OCI-LY3 (cell line): Measurements from ENCODE around the gene NCLN.

Source experiments
- H2AFZ ChIP-seq: fragments of 200-600, 300-600 bp; shearing (Covaris generic); 2 replicates; pipeline ENCODE4 v1.6.0; 2014; ENCODE audit warnings: antibody characterized with exemption, low read depth, low read length
- H3K27ac ChIP-seq: fragments of 200-600, 300-600 bp; sonication (generic); 2 replicates; pipeline ENCODE4 v1.5.1; 2014; ENCODE audit warnings: mild to moderate bottlenecking, low read length, moderate library complexity, mixed read lengths
- H3K27me3 ChIP-seq: fragments of 200-600, 300-600 bp; sonication (generic); 2 replicates; pipeline ENCODE4 v1.6.1; 2014; ENCODE audit warnings: low read depth, low read length, mixed read lengths
- H3K36me3 ChIP-seq: fragments of 200-600, 300-600 bp; sonication (generic); replicated peaks from 2 replicates; pipeline ENCODE3; 2014; ENCODE audit warnings: low read depth, low read length, mixed read lengths
- H3K4me1 ChIP-seq: fragments of 300-600, 200-600 bp; sonication (generic); 2 replicates; pipeline ENCODE4 v1.6.1; 2014; ENCODE audit warnings: low read length, mixed read lengths
- H3K4me2 ChIP-seq: fragments of 200-600, 300-600 bp; sonication (generic); 2 replicates; pipeline ENCODE4 v1.6.1; 2014; ENCODE audit warnings: low read length, mixed read lengths
- H3K4me3 ChIP-seq: fragments of 300-600, 200-600 bp; sonication (generic); 2 replicates; pipeline ENCODE4 v1.5.1; 2014; ENCODE audit warnings: antibody characterized with exemption, mild to moderate bottlenecking, low read length, moderate library complexity
- H3K79me2 ChIP-seq: fragments of 300-600, 200-600 bp; shearing (Covaris generic); 2 replicates; pipeline ENCODE4 v1.6.1; 2014; ENCODE audit warnings: mild to moderate bottlenecking, low read length, mixed read lengths
- H3K9ac ChIP-seq: fragments of 300-600, 200-600 bp; shearing (Covaris generic); 2 replicates; pipeline ENCODE4 v1.6.0; 2014; ENCODE audit warnings: mild to moderate bottlenecking, low read length, moderate library complexity
- H3K9me3 ChIP-seq: fragments of 200-600, 300-600 bp; shearing (Covaris generic); 2 replicates; pipeline ENCODE4 v1.6.1; 2014; ENCODE audit warnings: low read length, mixed read lengths; ENCODE audit not compliant: insufficient read depth
- H4K20me1 ChIP-seq: fragments of 200-600, 300-600 bp; sonication (generic); 2 replicates; pipeline ENCODE4 v1.6.1; 2016; ENCODE audit warnings: low read length, mixed read lengths; ENCODE audit not compliant: insufficient read depth
- EZH2phosphoT487 ChIP-seq: fragments of 200-600 bp; shearing (Covaris generic); IDR thresholded peaks from 2 replicates; pipeline ENCODE4 v1.6.1; 2018; ENCODE audit warnings: antibody characterized with exemption, mixed run types, low read depth
- TF ChIP-seq, protein P1 (sequence below): fragments of 200-600, 300-600 bp; sonication (generic); IDR thresholded peaks from 2 replicates; pipeline ENCODE4 v1.5.1; 2014; ENCODE audit warnings: antibody characterized with exemption, low read length, low read depth

NCLN gene

DNA sequence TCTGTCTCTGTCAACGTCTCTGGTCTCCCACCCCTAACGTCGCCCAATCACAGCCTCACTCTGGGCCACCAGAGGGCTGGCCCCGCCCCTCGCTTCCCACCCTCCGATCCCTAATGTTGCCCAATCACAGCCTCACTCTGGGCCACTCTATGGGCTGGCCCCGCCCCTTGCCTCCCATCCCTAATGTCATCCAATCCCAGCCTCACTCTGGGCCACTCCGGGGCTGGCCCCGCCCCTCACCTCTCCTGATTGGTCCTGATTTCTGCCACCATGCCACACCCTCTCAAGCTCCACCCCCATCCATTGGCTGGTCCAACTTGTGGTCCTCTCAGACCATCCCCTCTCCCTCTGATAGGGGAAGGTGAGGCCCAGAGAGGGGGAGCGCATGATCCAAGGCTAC lies 63.7 kb downstream of the NCLN start:
- H3K27ac ChIP-seq, result no peak overlapping the region
- H3K27me3 ChIP-seq, result no peaks in the 10 kb centered on the region

DNA sequence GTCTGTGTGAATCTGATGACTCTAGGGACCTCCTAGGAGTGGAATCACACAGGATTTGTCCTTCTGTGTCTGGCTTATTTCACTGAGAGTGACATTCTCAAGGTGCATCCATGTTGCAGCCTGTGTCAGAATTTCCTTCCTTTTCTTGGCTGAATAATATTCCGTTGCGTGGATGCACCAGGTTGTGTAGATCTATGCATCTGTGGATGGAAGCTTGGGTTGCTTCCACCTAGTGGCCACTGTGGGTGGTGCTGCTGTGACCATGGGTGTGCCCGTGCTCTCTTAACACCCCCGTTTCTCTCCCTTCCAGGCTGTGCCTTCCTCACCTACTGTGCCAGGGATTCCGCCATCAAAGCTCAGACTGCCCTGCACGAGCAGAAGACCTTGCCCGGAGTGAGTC lies 64.9 kb downstream of the NCLN start:
- no peaks in the 10 kb centered on the region for H3K79me2 ChIP-seq

More for the DNA sequence above, 63.7 kb downstream of the NCLN start:
- H3K4me1 ChIP-seq, result no peaks in the 10 kb centered on the region
- H3K4me3 ChIP-seq, result no peak overlapping the region
- H3K79me2 ChIP-seq, result no peaks in the 10 kb centered on the region
- H3K36me3 ChIP-seq, result no peaks in the 10 kb centered on the region
- H2AFZ ChIP-seq, result no peak overlapping the region
- no peaks in the 10 kb centered on the region for H3K9me3 ChIP-seq
- no peak overlapping the region for H3K9ac ChIP-seq
- H3K4me2 ChIP-seq, result no peak overlapping the region
- 0 out of 2 replicates have a peak, but pooled peaks cover 3% of the 10 kb centered on the region for H4K20me1 ChIP-seq
- TF ChIP-seq EZH2phosphoT487, result no peak
- TF ChIP-seq, protein P1, sequence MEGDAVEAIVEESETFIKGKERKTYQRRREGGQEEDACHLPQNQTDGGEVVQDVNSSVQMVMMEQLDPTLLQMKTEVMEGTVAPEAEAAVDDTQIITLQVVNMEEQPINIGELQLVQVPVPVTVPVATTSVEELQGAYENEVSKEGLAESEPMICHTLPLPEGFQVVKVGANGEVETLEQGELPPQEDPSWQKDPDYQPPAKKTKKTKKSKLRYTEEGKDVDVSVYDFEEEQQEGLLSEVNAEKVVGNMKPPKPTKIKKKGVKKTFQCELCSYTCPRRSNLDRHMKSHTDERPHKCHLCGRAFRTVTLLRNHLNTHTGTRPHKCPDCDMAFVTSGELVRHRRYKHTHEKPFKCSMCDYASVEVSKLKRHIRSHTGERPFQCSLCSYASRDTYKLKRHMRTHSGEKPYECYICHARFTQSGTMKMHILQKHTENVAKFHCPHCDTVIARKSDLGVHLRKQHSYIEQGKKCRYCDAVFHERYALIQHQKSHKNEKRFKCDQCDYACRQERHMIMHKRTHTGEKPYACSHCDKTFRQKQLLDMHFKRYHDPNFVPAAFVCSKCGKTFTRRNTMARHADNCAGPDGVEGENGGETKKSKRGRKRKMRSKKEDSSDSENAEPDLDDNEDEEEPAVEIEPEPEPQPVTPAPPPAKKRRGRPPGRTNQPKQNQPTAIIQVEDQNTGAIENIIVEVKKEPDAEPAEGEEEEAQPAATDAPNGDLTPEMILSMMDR, result no peak

GRCh38 chr19:3251229-3251628 lies 65.5 kb downstream of the NCLN start:
- Histone ChIP-seq H3K4me2 (no peak overlapping the region), H3K36me3 (no peaks in the 10 kb centered on the region), H3K4me3 (no peak overlapping the region), H3K9me3 (no peaks in the 10 kb centered on the region), H4K20me1 (no peaks in the 10 kb centered on the region), H3K4me1 (no peaks in the 10 kb centered on the region), H2AFZ (no peak overlapping the region), H3K27ac (no peak overlapping the region), H3K27me3 (no peaks in the 10 kb centered on the region), H3K9ac (no peak overlapping the region), H3K79me2 (no peaks in the 10 kb centered on the region)
- TF ChIP-seq, protein P1, result no peak
- no peak for TF ChIP-seq EZH2phosphoT487

More for the DNA sequence above, 64.9 kb downstream of the NCLN start:
- no peak overlapping the region for H3K4me3 ChIP-seq
- H3K9me3 ChIP-seq, result no peaks in the 10 kb centered on the region
- no peaks in the 10 kb centered on the region for H3K27me3 ChIP-seq
- H3K36me3 ChIP-seq, result no peaks in the 10 kb centered on the region
- no peak overlapping the region for H2AFZ ChIP-seq
- no peak overlapping the region for H3K27ac ChIP-seq
- H3K4me1 ChIP-seq, result no peaks in the 10 kb centered on the region
- H3K9ac ChIP-seq, result no peak overlapping the region
- no peak overlapping the region for H3K4me2 ChIP-seq
- H4K20me1 ChIP-seq, result no peaks in the 10 kb centered on the region
- no peak for TF ChIP-seq EZH2phosphoT487
- TF ChIP-seq, protein P1, result peak; percentile 60

GRCh38 chr19:3252650-3253049 lies 66.9 kb downstream of the NCLN start:
- no peaks in the 10 kb centered on the region for H3K36me3 ChIP-seq
- no peak for TF ChIP-seq EZH2phosphoT487
- TF ChIP-seq, protein P1, result no peak
- H3K4me2 ChIP-seq, result no peak overlapping the region
- no peak overlapping the region for H2AFZ ChIP-seq
- no peak overlapping the region for H3K9ac ChIP-seq
- H3K27me3 ChIP-seq, result no peaks in the 10 kb centered on the region
- no peaks in the 10 kb centered on the region for H3K4me1 ChIP-seq
- no peaks in the 10 kb centered on the region for H3K79me2 ChIP-seq
- no peak overlapping the region for H3K27ac ChIP-seq
- no peak overlapping the region for H3K4me3 ChIP-seq
- H3K9me3 ChIP-seq, result no peaks in the 10 kb centered on the region
- H4K20me1 ChIP-seq, result no peaks in the 10 kb centered on the region
